A549 (cell line): ENCODE measurements around the gene SPIN3. TPM values are rescaled to one million over a fixed set of nuclear protein-coding genes. Genes with fewer than 3 reads are reported as not detected.
"Not testable (repeated sequence)": the region's sequence is repeated elsewhere in the genome, so short reads cannot be mapped to it uniquely, and the experiment has no call there.

Experiments used
- ATAC-seq, 2 experiments: fragments of 200-7000 bp in 1 of 2; fragments of >200 bp in 1 of 2; cut with Nextera tagmentation in 1 of 2; cut with Tn5 transposase in 1 of 2; 3 replicates each; pipeline versions ENCODE4 v1.8.0 to v1.9.1; 2018 to 2020; ENCODE audit warnings: mild to moderate bottlenecking in 1 of 2, moderate library complexity in 1 of 2
- CTCF ChIA-PET: fragments of 300-600 bp; sonication (Branson Sonifier 250); formaldehyde crosslinking; extraction: SDS; loops from one replicate; lab custom pipeline; 2021; ENCODE audit warnings: antibody characterized with exemption, inconsistent platforms; lab: Yijun Ruan, JAX
- POLR2A ChIA-PET: fragments of 350-600 bp; formaldehyde crosslinking; extraction: SDS; loops from one replicate; lab custom pipeline; 2021; ENCODE audit warnings: antibody characterized with exemption, inconsistent platforms; lab: Yijun Ruan, JAX
- DNase-seq, 2 experiments: peaks; one replicate each; pipeline versions ENCODE4 v3.0.0 to v3.0.0-alpha.2; 2011 to 2016; ENCODE audit warnings: low read depth in 1 of 2, low spot score in 1 of 2
- FAIRE-seq: peaks from 2 replicates; lab custom pipeline; 2011; peaks lifted over from hg19 to GRCh38; lab: Jason Lieb, UNC
- H3K27ac ChIP-seq, 2 experiments: fragments of >200 bp; sonication (Bioruptor Twin); formaldehyde crosslinking; 3 replicates each; pipeline ENCODE4 v1.5.1; 2016 to 2017
- H3K4me1 ChIP-seq: fragments of >200 bp; sonication (Bioruptor Twin); formaldehyde crosslinking; 3 replicates; pipeline ENCODE4 v1.6.1; 2016
- H3K4me2 ChIP-seq: fragments of >200 bp; sonication (Bioruptor Twin); formaldehyde crosslinking; 3 replicates; pipeline ENCODE4 v1.6.1; 2016
- H3K4me3 ChIP-seq: fragments of >200 bp; sonication (Bioruptor Twin); formaldehyde crosslinking; 3 replicates; pipeline ENCODE4 v1.5.1; 2016
- H3K9me3 ChIP-seq: fragments of >200 bp; sonication (Bioruptor Twin); formaldehyde crosslinking; 3 replicates; pipeline ENCODE4 v1.6.1; 2016
- CBX8 ChIP-seq: fragments of 200-600 bp; sonication (generic); IDR thresholded peaks from 2 replicates; pipeline ENCODE4 v1.6.1; 2016
- CEBPB ChIP-seq, 2 experiments: fragments of >200 bp in 1 of 2; sonication (Bioruptor Twin) in 1 of 2; formaldehyde crosslinking in 1 of 2; IDR thresholded peaks; 2 replicates each; pipeline ENCODE4 v1.6.1; 2012 to 2016
- CHD2 ChIP-seq: fragments of 150-350 bp; IDR thresholded peaks from 2 replicates; pipeline ENCODE4 v1.6.1; 2014; ENCODE audit warnings: low read length; ENCODE audit not compliant: partially characterized antibody
- ELK1 ChIP-seq: fragments of 150-350 bp; IDR thresholded peaks from 2 replicates; pipeline ENCODE4 v1.6.1; 2014; ENCODE audit warnings: low read depth, mild to moderate bottlenecking, low read length
- EP300 ChIP-seq, 2 experiments: fragments of >200 bp; sonication (Bioruptor Twin); formaldehyde crosslinking; IDR thresholded peaks; 2 replicates in 1 of 2; 3 replicates in 1 of 2; pipeline ENCODE4 v1.6.1; 2016 to 2017
- GATA3 ChIP-seq: IDR thresholded peaks from 2 replicates; pipeline ENCODE4 v1.6.1; 2012; ENCODE audit warnings: borderline replicate concordance
- HEYL ChIP-seq: fragments of 250-450 bp; sonication (Bioruptor Pico); IDR thresholded peaks from 2 replicates; pipeline ENCODE4 v1.8.0; 2021; ENCODE audit warnings: mild to moderate bottlenecking, moderate library complexity
- JUN ChIP-seq, 2 experiments: fragments of >200 bp; sonication (Bioruptor Twin); formaldehyde crosslinking; IDR thresholded peaks; 2 replicates in 1 of 2; 3 replicates in 1 of 2; pipeline ENCODE4 v1.6.1; 2016 to 2017
- KDM1A ChIP-seq: fragments of 200-600 bp; sonication (generic); IDR thresholded peaks from 2 replicates; pipeline ENCODE4 v1.6.1; 2016; ENCODE audit warnings: low read depth, mild to moderate bottlenecking
- MYC ChIP-seq: IDR thresholded peaks from 2 replicates; pipeline ENCODE4 v1.6.1; 2012; ENCODE audit warnings: mild to moderate bottlenecking, inconsistent platforms, low read length, improper control_type of control experiment, borderline replicate concordance
- NFE2L2 ChIP-seq: fragments of 150-350 bp; conservative IDR thresholded peaks from 2 replicates; pipeline ENCODE4 v1.6.1; 2014; ENCODE audit warnings: low read length
- NPAS2 ChIP-seq: fragments of 250-450 bp; sonication (Bioruptor Pico); IDR thresholded peaks from 2 replicates; pipeline ENCODE4 v1.8.0; 2022; ENCODE audit warnings: mild to moderate bottlenecking, moderate library complexity, borderline replicate concordance
- PHF8 ChIP-seq: fragments of 200-600 bp; sonication (generic); IDR thresholded peaks from 2 replicates; pipeline ENCODE4 v1.6.1; 2016; ENCODE audit warnings: low read depth, mild to moderate bottlenecking, antibody characterized with exemption, moderate library complexity, borderline replicate concordance
- POLR2A ChIP-seq: IDR thresholded peaks from 2 replicates; pipeline ENCODE4 v1.6.1; 2012; ENCODE audit warnings: mild to moderate bottlenecking, low read length
- RAD21 ChIP-seq, 2 experiments: fragments of >200 bp in 1 of 2; sonication (Bioruptor Twin) in 1 of 2; formaldehyde crosslinking in 1 of 2; IDR thresholded peaks in 1 of 2; conservative IDR thresholded peaks in 1 of 2; 2 replicates in 1 of 2; 3 replicates in 1 of 2; pipeline ENCODE4 v1.6.1; 2012 to 2018; ENCODE audit warnings: inconsistent platforms in 1 of 2
- RCOR1 ChIP-seq: fragments of 150-350 bp; IDR thresholded peaks from 2 replicates; pipeline ENCODE4 v1.6.1; 2014; ENCODE audit warnings: antibody characterized with exemption, low read length, low read depth
- SMC3 ChIP-seq: fragments of >200 bp; sonication (Bioruptor Twin); formaldehyde crosslinking; IDR thresholded peaks from 3 replicates; pipeline ENCODE4 v1.6.1; 2018; ENCODE audit warnings: inconsistent platforms
- ZNF302 ChIP-seq: fragments of 250-450 bp; sonication (Bioruptor Pico); IDR thresholded peaks from 2 replicates; pipeline ENCODE4 v1.9.0; 2021; ENCODE audit warnings: inconsistent platforms, mild to moderate bottlenecking, moderate library complexity
- ZSCAN20 ChIP-seq: fragments of 250-450 bp; sonication (Bioruptor Pico); IDR thresholded peaks from 2 replicates; pipeline ENCODE4 v1.8.0; 2022; ENCODE audit warnings: mild to moderate bottlenecking, moderate library complexity
- WGBS: methylation state at CpG from one replicate; pipeline ENCODE4 v1.1.6; 2017; ENCODE audit errors: missing lambda C conversion rate; 5-methylcytosine and 5-hydroxymethylcytosine counted together
- polyA minus RNA-seq: library from RNA; depleted of rRNA, polyadenylated mRNA; stranded (reverse); fragments of >200 nt; gene quantifications from 2 replicates; pipeline ENCODE4 v1.2.3, GENCODE V29; 2011; rRNA and poly(A)+ RNA removed
- polyA plus RNA-seq, 4 experiments: library from polyadenylated mRNA; depleted of rRNA in 3 of 4; stranded (reverse); fragments of >200 nt; fragmentation: RNase III in 1 of 4; extraction: RNeasy Plus Mini Kit Qiagen cat#74134 plus additional on column Dnase treatment in 1 of 4; gene quantifications; 2 replicates in 3 of 4; 3 replicates in 1 of 4; pipeline ENCODE4 v1.2.3, GENCODE V29; 2011 to 2017
- TF ChIP-seq, protein P1 (sequence below): IDR thresholded peaks from 2 replicates; pipeline ENCODE4 v1.6.1; 2012; ENCODE audit warnings: low read depth, borderline replicate concordance
- TF ChIP-seq, protein P2 (sequence below): IDR thresholded peaks from 2 replicates; pipeline ENCODE4 v1.6.1; 2012
- TF ChIP-seq, protein P3 (sequence below): fragments of 250-450 bp; sonication (Bioruptor Pico); IDR thresholded peaks from 2 replicates; pipeline ENCODE4 v1.5.0; 2020; ENCODE audit warnings: low read depth, mild to moderate bottlenecking, moderate library complexity
- TF ChIP-seq, protein P4 (sequence below): fragments of >200 bp; sonication (Bioruptor Twin); formaldehyde crosslinking; IDR thresholded peaks from 3 replicates; pipeline ENCODE4 v1.6.1; 2016

SPIN3 gene
- polyA plus RNA-seq (2011; rRNA removed): 15.4 and 17.5 TPM in 2 replicates
- 5.4 and 6.2 TPM in 2 replicates for polyA plus RNA-seq (2012; cell fraction: cytosol; rRNA removed)
- polyA plus RNA-seq (2012; cell fraction: nucleus; rRNA removed): 14.3 and 16.1 TPM in 2 replicates
- polyA plus RNA-seq (2017; fragmentation: RNase III; extraction: RNeasy Plus Mini Kit Qiagen cat#74134 plus additional on column Dnase treatment): 10.3 to 11.6 TPM (median 10.8 TPM) in 3 replicates
- 8.4 and 8.6 TPM in 2 replicates for polyA minus RNA-seq

DNA sequence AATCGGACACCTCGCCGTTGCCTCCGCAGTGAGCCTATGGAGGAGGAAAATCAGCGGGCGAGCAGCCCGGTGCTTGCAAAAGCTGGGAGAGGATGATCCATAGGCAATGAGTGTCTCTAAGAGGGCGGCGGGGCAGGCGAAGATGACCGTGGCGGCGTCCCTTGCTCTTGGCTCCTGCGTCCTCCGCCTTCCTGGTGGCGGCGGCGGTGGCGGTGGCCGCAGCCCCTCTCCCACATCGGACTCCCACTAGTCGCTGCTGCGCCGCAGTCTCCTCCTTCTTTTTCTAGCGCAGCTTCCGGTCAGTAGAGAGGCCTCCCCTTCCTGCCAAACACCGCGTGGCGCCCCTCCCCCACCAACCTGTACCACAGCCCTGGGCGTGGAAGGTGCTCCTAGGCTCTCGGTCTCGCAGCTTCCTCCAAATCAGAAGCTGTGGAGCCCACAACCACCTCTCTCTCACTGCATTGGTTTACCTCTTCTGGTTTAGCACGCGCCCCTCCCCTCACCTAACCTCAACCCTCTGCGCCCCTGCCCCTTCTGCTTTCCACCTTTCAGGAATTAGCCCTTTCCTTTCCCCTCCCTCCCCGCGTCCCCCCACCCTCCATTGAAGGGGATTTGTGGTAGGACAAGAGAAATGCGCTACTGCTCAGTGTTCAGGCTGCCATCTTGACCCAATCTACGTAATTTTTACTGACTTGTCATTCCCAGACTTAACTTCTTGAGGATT, at the start of gene SPIN3:
Gene SPIN3, minus strand, starts transcription at position 271 of the 724 bp plus-strand sequence. CDS start 594 bp downstream, outside the sequence.
- Histone ChIP-seq H3K4me1 (peaks cover 8% of the 10 kb centered on the region; the same call in 2 of the 3 replicates), H3K9me3 (no peaks in the 10 kb centered on the region), H3K4me3 (peak within 1 kb of the TSS; percentile 74), H3K27ac (peak within 1 kb of the TSS; percentile 84 to 97), H3K4me2 (peak within 1 kb of the TSS; percentile 90)
- peak; percentile 100 for ATAC-seq
- TF ChIP-seq KDM1A: no peak
- TF ChIP-seq POLR2A: peak; percentile 93
- TF ChIP-seq, protein P1, sequence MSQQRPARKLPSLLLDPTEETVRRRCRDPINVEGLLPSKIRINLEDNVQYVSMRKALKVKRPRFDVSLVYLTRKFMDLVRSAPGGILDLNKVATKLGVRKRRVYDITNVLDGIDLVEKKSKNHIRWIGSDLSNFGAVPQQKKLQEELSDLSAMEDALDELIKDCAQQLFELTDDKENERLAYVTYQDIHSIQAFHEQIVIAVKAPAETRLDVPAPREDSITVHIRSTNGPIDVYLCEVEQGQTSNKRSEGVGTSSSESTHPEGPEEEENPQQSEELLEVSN: peak; percentile 77; the same call in 1 of the 2 replicates
- TF ChIP-seq, protein P2, sequence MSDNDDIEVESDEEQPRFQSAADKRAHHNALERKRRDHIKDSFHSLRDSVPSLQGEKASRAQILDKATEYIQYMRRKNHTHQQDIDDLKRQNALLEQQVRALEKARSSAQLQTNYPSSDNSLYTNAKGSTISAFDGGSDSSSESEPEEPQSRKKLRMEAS: peak; percentile 98
- TF ChIP-seq, protein P3, sequence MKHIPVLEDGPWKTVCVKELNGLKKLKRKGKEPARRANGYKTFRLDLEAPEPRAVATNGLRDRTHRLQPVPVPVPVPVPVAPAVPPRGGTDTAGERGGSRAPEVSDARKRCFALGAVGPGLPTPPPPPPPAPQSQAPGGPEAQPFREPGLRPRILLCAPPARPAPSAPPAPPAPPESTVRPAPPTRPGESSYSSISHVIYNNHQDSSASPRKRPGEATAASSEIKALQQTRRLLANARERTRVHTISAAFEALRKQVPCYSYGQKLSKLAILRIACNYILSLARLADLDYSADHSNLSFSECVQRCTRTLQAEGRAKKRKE: no peak
- no peak for TF ChIP-seq EP300 (IDR thresholded peaks at IDR 0.05)
- TF ChIP-seq CHD2: no peak
- TF ChIP-seq, protein P4, sequence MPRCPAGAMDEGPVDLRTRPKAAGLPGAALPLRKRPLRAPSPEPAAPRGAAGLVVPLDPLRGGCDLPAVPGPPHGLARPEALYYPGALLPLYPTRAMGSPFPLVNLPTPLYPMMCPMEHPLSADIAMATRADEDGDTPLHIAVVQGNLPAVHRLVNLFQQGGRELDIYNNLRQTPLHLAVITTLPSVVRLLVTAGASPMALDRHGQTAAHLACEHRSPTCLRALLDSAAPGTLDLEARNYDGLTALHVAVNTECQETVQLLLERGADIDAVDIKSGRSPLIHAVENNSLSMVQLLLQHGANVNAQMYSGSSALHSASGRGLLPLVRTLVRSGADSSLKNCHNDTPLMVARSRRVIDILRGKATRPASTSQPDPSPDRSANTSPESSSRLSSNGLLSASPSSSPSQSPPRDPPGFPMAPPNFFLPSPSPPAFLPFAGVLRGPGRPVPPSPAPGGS: peak; percentile 86; the same call in 2 of the 3 replicates
- peak; percentile 6; the same call in 1 of the 2 replicates for TF ChIP-seq PHF8
- peak; percentile 94 for TF ChIP-seq MYC
- TF ChIP-seq ZSCAN20 (CRISPR knock-in tag): no peak
- no peak for TF ChIP-seq GATA3
- peak in 1 of 2 experiments; percentile 86; a peak in 3 of 5 replicates for TF ChIP-seq JUN (IDR thresholded peaks at IDR 0.05)
- ChIA-PET CTCF (interaction anchor here (1.0 to 1.4 kb wide), 2 partner anchors 16 to 17 kb away, joined by 3 to 4 read pairs; no protein-coding TSS in a partner anchor), POLR2A (interaction anchor here (0.7 to 1.7 kb wide), 4 partner anchors 17 to 265 kb away, joined by 3 to 8 read pairs (median 4); partner anchors contain the start of gene SPIN2B)
- WGBS: under 1% methylated on average over 17 of the region's 39 CpGs
- DNase-seq: peak; percentile 70 to 93
- FAIRE-seq: no peak

- H3K4me2 ChIP-seq: no peak overlapping the region
- POLR2A ChIA-PET: no interaction called here
- no peaks in the 10 kb centered on the region for H3K9me3 ChIP-seq
- 6% methylated on average over 3 of the region's 3 CpGs for WGBS
- TF ChIP-seq KDM1A: no peak
- TF ChIP-seq RCOR1: no peak
- TF ChIP-seq CBX8: no peak
- TF ChIP-seq ELK1: no peak
- no peak for TF ChIP-seq ZNF302 (CRISPR knock-in tag)
- TF ChIP-seq, protein P1: no peak
- TF ChIP-seq SMC3: no peak
- no peak for TF ChIP-seq NFE2L2
- no peak for TF ChIP-seq NPAS2
- TF ChIP-seq HEYL: no peak
- no peak for TF ChIP-seq RAD21 (conservative IDR thresholded peaks at IDR 0.05 in 1 of 2, IDR thresholded peaks at IDR 0.05 in 1 of 2)
- TF ChIP-seq CEBPB (IDR thresholded peaks at IDR 0.05): no peak
- no peak for DNase-seq
- CTCF ChIA-PET: no interaction called here
- H3K4me1 ChIP-seq: no peaks in the 10 kb centered on the region
- H3K4me3 ChIP-seq: no peak overlapping the region
- H3K27ac ChIP-seq: no peak overlapping the region
- peak; percentile 13 for FAIRE-seq
- ATAC-seq: no peak
Observed at GRCh38 chrX:57044245-57044644, 48.9 kb upstream of the SPIN3 start.

GRCh38 chrX:57037265-57037664, 41.9 kb upstream of the SPIN3 start:
- DNase-seq, H3K27ac ChIP-seq, ATAC-seq, H3K4me3 ChIP-seq, H3K4me1 ChIP-seq, H3K9me3 ChIP-seq, FAIRE-seq, POLR2A ChIA-PET, H3K4me2 ChIP-seq, CTCF ChIA-PET: not testable (repeated sequence)
- 29% methylated on average over 4 of the region's 7 CpGs for WGBS
